Prostate gland (tissue), 2 donors: ENCODE data around the gene B2M. TPM values are rescaled to one million over a fixed set of nuclear protein-coding genes. Genes with fewer than 3 reads are reported as not detected.
"Not testable (repeated sequence)": the region's sequence is repeated elsewhere in the genome, so short reads cannot be mapped to it uniquely, and the experiment has no call there.

Source experiments
- DNase-seq: peaks from one replicate; pipeline ENCODE4 v3.0.0-alpha.2; 2019; ENCODE audit warnings: low spot score
- H3K27ac ChIP-seq, 2 donors: fragments of 200-600 bp; sonication (generic); 2 replicates each; pipeline ENCODE4 v1.5.1; 2017 to 2019
- H3K27me3 ChIP-seq: fragments of 200-600 bp; sonication (generic); replicated peaks from 2 replicates; pipeline ENCODE4 v1.5.1; 2019; ENCODE audit not compliant: insufficient read depth
- H3K36me3 ChIP-seq, 2 donors: fragments of 200-600 bp; sonication (generic); 1 replicate in 1 of 2; 2 replicates in 1 of 2; pipeline versions ENCODE4 v1.5.1 to v1.8.1; 2017 to 2019
- H3K4me1 ChIP-seq: fragments of 200-600 bp; sonication (generic); replicated peaks from 2 replicates; pipeline ENCODE4 v1.5.1; 2019
- H3K4me3 ChIP-seq, 2 donors: fragments of 200-600 bp; sonication (generic); 2 replicates each; pipeline ENCODE4 v1.5.1; 2017 to 2019
- H3K9me3 ChIP-seq: fragments of 200-600 bp; sonication (generic); 2 replicates; pipeline ENCODE4 v1.5.1; 2017
- CTCF ChIP-seq, 4 experiments: fragments of 200-600 bp in 2 of 4; fragments of 450-650 bp in 2 of 4; sonication (generic) in 2 of 4; IDR thresholded peaks; 1 replicate in 3 of 4; 2 replicates in 1 of 4; pipeline ENCODE4 v1.5.1; 2016 to 2019; ENCODE audit warnings: antibody characterized with exemption in 4 of 4, mild to moderate bottlenecking in 2 of 4, moderate library complexity in 2 of 4
- POLR2A ChIP-seq: fragments of 450-650 bp; IDR thresholded peaks from one replicate; pipeline ENCODE4 v1.6.1; 2016; ENCODE audit warnings: antibody characterized with exemption, mild to moderate bottlenecking
- POLR2AphosphoS5 ChIP-seq: sonication (generic); formaldehyde crosslinking; IDR thresholded peaks from one replicate; pipeline ENCODE4 v1.6.1; 2017; ENCODE audit warnings: antibody characterized with exemption
- WGBS: methylation state at CpG from one replicate; pipeline ENCODE4 v1.1.5; 2018; 5-methylcytosine and 5-hydroxymethylcytosine counted together
- intact Hi-C: fragments of 100-400 bp; cut with DNase I; formaldehyde crosslinking; loops from one replicate; pipeline ENCODE4 v1.14.2; 2022
- total RNA-seq, 2 donors: library from RNA; depleted of rRNA; stranded (reverse); fragments of >200 nt; gene quantifications; one replicate each; pipeline ENCODE4 v1.1.0, GENCODE V29; 2016

B2M gene
- total RNA-seq, 2 donors from 2014 or later, result 2,014 to 2,775 TPM

- WGBS, result 94% methylated on average over 2 of the region's 2 CpGs
- H3K4me3 ChIP-seq, result no peak overlapping the region
- no peak for DNase-seq
- no peak overlapping the region for H3K27ac ChIP-seq
- no peaks in the 10 kb centered on the region for H3K9me3 ChIP-seq
- H3K27me3 ChIP-seq, result no peaks in the 10 kb centered on the region
- H3K36me3 ChIP-seq, result no peaks in the 10 kb centered on the region
- no peaks in the 10 kb centered on the region for H3K4me1 ChIP-seq
- no peak for TF ChIP-seq POLR2A
- TF ChIP-seq CTCF (IDR thresholded peaks at IDR 0.05), result no peak
- TF ChIP-seq POLR2AphosphoS5, result no peak
- intact Hi-C loops, result no loop called here
These were observed 37.7 kb upstream of the B2M start for GRCh38 chr15:44673639-44674038.

GRCh38 chr15:44675911-44676310 lies 35.4 kb upstream of the B2M start:
- no peak for DNase-seq
- Histone ChIP-seq H3K4me3 (no peak overlapping the region), H3K27me3 (no peaks in the 10 kb centered on the region), H3K36me3 (no peaks in the 10 kb centered on the region), H3K27ac (no peak overlapping the region), H3K4me1 (no peaks in the 10 kb centered on the region), H3K9me3 (no peaks in the 10 kb centered on the region)
- no peak for TF ChIP-seq POLR2A
- TF ChIP-seq POLR2AphosphoS5, result no peak
- intact Hi-C loops, result no loop called here
- WGBS, result 89% methylated on average over 5 of the region's 5 CpGs

- WGBS, result 44% methylated on average over 7 of the region's 7 CpGs
- Histone ChIP-seq H3K4me1 (no peaks in the 10 kb centered on the region), H3K9me3 (no peaks in the 10 kb centered on the region), H3K36me3 (no peaks in the 10 kb centered on the region), H3K4me3 (no peak overlapping the region), H3K27ac (no peak overlapping the region), H3K27me3 (no peaks in the 10 kb centered on the region)
- TF ChIP-seq POLR2AphosphoS5 (no peak), POLR2A (no peak), CTCF (IDR thresholded peaks at IDR 0.05) (no peak)
- intact Hi-C loops, result no loop called here
- DNase-seq, result no peak
These were observed 34.6 kb upstream of the B2M start for GRCh38 chr15:44676676-44677075.

GRCh38 chr15:44682211-44682610 lies 29.1 kb upstream of the B2M start:
- H3K4me3 ChIP-seq, result no peak overlapping the region
- no peak overlapping the region for H3K27ac ChIP-seq
- no peaks in the 10 kb centered on the region for H3K4me1 ChIP-seq
- no peaks in the 10 kb centered on the region for H3K9me3 ChIP-seq
- intact Hi-C loops, result no loop called here
- no peak for TF ChIP-seq POLR2A
- no peak for TF ChIP-seq CTCF (IDR thresholded peaks at IDR 0.05)
- no peak for TF ChIP-seq POLR2AphosphoS5
- DNase-seq, result no peak
- H3K27me3 ChIP-seq, result no peaks in the 10 kb centered on the region
- 93% methylated on average over 2 of the region's 2 CpGs for WGBS
- no peaks in the 10 kb centered on the region for H3K36me3 ChIP-seq

- WGBS, result 37% methylated on average over 8 of the region's 8 CpGs
- H3K36me3 ChIP-seq, H3K9me3 ChIP-seq, H3K4me1 ChIP-seq, H3K27ac ChIP-seq, intact Hi-C loops, H3K27me3 ChIP-seq, H3K4me3 ChIP-seq: not testable (repeated sequence)
- peak; percentile 51 for DNase-seq
- peak; percentile 22 for TF ChIP-seq POLR2AphosphoS5
These were observed 28.3 kb upstream of the B2M start for GRCh38 chr15:44682809-44683682.

GRCh38 chr15:44689318-44689717 lies 22.0 kb upstream of the B2M start:
- H3K27ac ChIP-seq, H3K36me3 ChIP-seq, H3K4me3 ChIP-seq, DNase-seq, H3K4me1 ChIP-seq, H3K27me3 ChIP-seq, intact Hi-C loops, H3K9me3 ChIP-seq: not testable (repeated sequence)
- WGBS, result 85% methylated on average over 2 of the region's 2 CpGs

GRCh38 chr15:44690245-44690644 lies 21.1 kb upstream of the B2M start:
- 44% methylated on average over 1 of the region's 1 CpG for WGBS
- H3K36me3 ChIP-seq, H3K4me3 ChIP-seq, intact Hi-C loops, DNase-seq, H3K9me3 ChIP-seq, H3K27ac ChIP-seq, H3K4me1 ChIP-seq, H3K27me3 ChIP-seq: not testable (repeated sequence)
